AG09319 (cell line): ENCODE data around the gene S100A7.

Source experiments
- DNase-seq: peaks from one replicate; pipeline ENCODE4 v3.0.0-alpha.2; 2010; ENCODE audit warnings: low read depth; ENCODE audit errors: extremely low read depth
- TF ChIP-seq, protein P1 (sequence below): IDR thresholded peaks from 2 replicates; pipeline ENCODE4 v1.5.1; 2011; ENCODE audit warnings: low read depth, mild to moderate bottlenecking, inconsistent platforms, low read length, moderate library complexity

Gene S100A7

DNA sequence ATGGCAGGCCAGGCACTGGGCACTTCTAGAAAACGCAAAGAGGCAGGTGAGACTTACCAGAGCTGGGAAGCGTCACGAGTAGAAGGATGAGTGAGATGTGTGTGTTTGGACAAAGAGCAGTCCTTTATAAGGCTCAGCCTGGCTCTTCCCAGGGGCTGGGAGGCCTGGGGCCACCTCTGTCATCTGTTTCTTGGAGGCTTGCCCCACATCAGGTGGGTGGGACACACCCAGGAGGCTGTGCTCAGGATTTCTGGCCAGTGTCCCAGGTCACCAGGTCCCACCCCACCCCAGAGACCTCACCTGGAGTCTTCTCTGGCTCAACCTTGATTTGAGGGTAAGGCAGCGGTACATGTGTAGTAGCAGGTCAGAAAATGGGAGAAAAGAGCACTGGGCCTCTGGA, at the start of gene S100A7:
TSS of gene S100A7 (minus strand) at position 101 of the 400 bp plus-strand sequence. CDS start 1,638 bp downstream, outside the sequence.
- no peak for DNase-seq
- TF ChIP-seq, protein P1, sequence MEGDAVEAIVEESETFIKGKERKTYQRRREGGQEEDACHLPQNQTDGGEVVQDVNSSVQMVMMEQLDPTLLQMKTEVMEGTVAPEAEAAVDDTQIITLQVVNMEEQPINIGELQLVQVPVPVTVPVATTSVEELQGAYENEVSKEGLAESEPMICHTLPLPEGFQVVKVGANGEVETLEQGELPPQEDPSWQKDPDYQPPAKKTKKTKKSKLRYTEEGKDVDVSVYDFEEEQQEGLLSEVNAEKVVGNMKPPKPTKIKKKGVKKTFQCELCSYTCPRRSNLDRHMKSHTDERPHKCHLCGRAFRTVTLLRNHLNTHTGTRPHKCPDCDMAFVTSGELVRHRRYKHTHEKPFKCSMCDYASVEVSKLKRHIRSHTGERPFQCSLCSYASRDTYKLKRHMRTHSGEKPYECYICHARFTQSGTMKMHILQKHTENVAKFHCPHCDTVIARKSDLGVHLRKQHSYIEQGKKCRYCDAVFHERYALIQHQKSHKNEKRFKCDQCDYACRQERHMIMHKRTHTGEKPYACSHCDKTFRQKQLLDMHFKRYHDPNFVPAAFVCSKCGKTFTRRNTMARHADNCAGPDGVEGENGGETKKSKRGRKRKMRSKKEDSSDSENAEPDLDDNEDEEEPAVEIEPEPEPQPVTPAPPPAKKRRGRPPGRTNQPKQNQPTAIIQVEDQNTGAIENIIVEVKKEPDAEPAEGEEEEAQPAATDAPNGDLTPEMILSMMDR = no peak

DNA sequence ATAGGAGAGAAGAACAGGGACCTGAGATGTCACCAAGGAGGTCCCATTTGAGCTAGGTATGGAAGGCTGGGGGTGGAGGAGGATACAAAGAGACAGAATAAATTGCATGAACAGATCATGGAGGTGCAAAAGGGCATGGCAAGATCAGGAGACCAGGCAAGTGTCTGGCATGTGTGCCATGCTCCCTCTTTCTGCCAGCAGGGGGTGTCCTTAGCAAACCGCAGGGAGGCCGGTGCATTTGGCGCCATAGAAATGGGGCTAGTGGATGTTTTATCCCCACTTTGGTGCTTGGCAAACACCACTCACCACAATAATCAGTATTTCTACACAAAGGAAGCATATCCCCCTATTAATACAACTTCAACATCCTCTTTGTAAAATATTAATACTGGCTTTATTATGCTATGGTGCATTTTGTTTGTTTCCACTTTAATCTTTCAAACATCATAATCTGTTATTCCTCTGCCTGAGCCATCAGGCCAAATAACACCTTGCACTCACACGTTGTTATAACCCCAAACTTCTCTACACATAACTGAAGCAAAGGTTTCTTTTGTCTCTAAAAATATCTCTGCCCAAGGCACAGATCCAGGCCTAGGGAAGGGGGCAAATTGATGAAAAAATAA, 49.4 kb upstream of the S100A7 start:
- TF ChIP-seq, protein P1 = peak; percentile 64
- DNase-seq = no peak

DNA sequence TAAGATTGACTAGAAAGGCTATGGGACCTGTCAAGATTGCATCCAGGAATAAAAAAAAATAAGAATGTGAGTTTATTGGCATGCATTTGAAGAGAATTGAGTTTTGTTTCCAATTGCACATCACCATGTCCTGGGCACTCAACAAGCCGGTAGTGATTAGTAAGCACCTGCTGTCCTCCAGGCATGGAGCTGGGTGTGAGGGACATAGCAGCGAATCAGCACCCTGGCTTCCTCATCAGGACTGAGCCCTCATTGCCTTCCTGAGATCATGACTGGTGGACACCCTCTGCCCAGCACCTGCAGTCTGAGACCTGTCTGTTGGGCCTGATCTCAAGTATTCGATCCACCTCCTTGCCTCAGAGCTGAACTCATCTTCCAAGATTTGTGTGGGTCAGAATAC, 48.6 kb upstream of the S100A7 start:
- DNase-seq = no peak
- TF ChIP-seq, protein P1 = no peak

DNA sequence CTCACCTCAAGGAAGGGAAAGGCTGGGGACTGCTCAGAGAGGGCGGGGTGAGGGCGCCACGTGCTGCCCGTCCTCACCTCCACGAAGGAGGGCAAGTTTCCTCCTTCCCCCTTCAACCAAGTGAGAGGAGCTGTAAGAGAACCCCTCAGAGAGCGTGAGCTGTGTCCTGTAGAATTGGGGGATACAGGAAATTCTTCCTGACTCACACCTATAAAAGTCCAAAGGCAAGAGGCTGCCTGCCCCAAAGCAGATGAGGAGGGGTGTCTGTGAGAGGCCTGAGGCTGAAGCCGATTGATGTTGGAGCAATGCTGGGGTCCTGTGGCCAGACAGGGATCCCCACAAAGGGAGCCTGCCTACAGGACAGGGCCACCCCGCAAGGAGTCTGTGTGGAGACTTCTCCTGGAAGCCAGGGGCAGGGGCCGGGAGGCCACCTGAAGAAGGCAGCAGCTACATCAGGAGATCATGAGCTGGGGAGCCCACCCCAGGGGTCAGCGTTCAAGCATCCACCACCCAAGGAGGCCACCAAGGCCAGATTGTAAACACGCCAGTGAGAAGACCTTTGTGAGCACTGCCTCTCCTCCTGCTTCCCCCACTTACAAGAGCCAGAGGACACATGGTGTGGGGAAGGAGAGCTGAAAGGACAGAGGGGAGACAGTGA, 47.6 kb upstream of the S100A7 start:
- TF ChIP-seq, protein P1 = no peak
- DNase-seq = no peak

DNA sequence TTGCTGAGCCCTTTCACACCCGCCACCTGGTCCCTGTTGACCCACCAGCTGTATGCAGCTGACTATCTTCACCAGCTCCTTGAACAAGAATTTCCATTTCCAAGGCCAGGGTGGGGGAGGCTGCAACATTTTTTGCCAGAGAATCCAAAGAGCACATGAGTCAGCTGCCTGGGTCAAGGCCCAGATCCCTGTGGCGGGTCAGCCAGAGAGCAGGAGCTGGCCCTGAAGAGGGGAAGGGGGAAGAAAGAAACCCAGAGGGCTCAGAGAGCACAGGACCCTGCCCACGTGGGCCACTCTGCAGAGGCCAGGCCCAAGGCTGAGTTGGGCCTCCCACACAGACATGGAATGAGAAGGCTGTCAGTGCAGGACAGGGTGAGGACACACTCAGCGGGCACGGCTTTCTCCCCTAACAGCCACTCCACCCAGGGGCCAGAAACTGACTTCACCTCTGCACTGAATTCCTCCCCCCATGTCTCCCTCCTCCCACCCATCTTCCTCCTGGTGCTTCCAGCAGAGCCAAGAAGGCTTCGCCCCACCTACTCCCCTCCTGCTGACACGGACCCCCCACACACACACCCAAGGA, 46.5 kb upstream of the S100A7 start:
- peak; percentile 56 for DNase-seq
- TF ChIP-seq, protein P1 = no peak

DNA sequence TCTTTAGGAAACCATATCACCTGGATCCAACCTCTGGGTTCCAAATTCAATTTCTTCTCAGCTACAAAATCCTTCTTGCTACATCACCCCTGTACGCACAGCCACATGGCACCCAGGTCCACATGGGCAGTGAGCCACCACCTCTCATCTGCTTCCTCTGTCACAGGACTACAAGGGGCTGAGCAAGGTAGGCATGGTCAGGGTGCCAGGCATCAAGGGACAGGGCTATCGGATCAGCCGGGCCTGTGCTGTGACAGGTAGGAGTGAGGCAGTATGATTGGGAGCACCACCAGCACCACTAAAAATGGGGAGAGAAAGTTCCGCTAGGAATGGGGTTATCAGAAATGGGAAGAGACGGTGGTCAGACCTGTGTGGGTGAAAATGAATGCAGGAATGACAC, 45.9 kb upstream of the S100A7 start:
- DNase-seq = no peak
- TF ChIP-seq, protein P1 = no peak

GRCh38 chr1:153505576-153505975, 45.1 kb upstream of the S100A7 start:
- DNase-seq = no peak
- TF ChIP-seq, protein P1 = no peak
